Fibroblast of lung (primary cell): ENCODE data around the gene PIP5KL1.

Source experiments
- CTCF ChIP-seq, 2 donors: IDR thresholded peaks in 1 of 2; conservative IDR thresholded peaks in 1 of 2; 1 replicate in 1 of 2; 2 replicates in 1 of 2; pipeline ENCODE4 v1.5.1; 2011 to 2012; ENCODE audit warnings: low read length in 2 of 2, control low read depth in 1 of 2, inconsistent platforms in 1 of 2, low read depth in 1 of 2, mild to moderate bottlenecking in 1 of 2
- EZH2 ChIP-seq: IDR thresholded peaks from 2 replicates; pipeline ENCODE4 v1.5.1; 2012; ENCODE audit warnings: low read length, control low read depth, mild to moderate bottlenecking; ENCODE audit errors: missing control alignments

GRCh38 chr9:127915325-127915752 lies 15.2 kb downstream of the PIP5KL1 start:
- no peak for TF ChIP-seq EZH2
- TF ChIP-seq CTCF (conservative IDR thresholded peaks at IDR 0.05 in 1 of 2, IDR thresholded peaks at IDR 0.05 in 1 of 2; ENCODE audit: low read depth in 1 of 2, low read length in 2 of 2): no peak
